Tibial nerve (tissue), 4 donors: Measurements from ENCODE around the gene PLD3. TPM values are rescaled to one million over a fixed set of nuclear protein-coding genes. Genes with fewer than 3 reads are reported as not detected.
A peak's percentile ranks its signal among the peaks of the same experiment; 100 is the strongest.

Source experiments
- DNase-seq, 2 donors: peaks; one replicate each; pipeline ENCODE4 v3.0.0-alpha.2; 2019; ENCODE audit warnings: low spot score in 2 of 2
- H3K27ac ChIP-seq, 4 donors: fragments of 200-600 bp; sonication (generic) in 3 of 4; one replicate each; pipeline ENCODE4 v1.5.1; 2017 to 2019; ENCODE audit warnings: mild to moderate bottlenecking in 1 of 4
- H3K27me3 ChIP-seq, 2 donors: fragments of 200-600 bp; sonication (generic) in 1 of 2; one replicate each; pipeline versions ENCODE4 v1.5.1 to v1.6.0; 2017 to 2019
- H3K36me3 ChIP-seq, 3 donors: fragments of 200-600 bp; sonication (generic); one replicate each; pipeline ENCODE4 v1.5.1; 2018 to 2019
- H3K4me1 ChIP-seq, 4 donors: fragments of 200-600 bp; sonication (generic) in 3 of 4; one replicate each; pipeline ENCODE4 v1.5.1; 2017 to 2019
- H3K4me3 ChIP-seq, 4 donors: fragments of 200-600 bp; sonication (generic) in 3 of 4; one replicate each; pipeline ENCODE4 v1.5.1; 2017 to 2019; ENCODE audit warnings: mild to moderate bottlenecking in 1 of 4, moderate library complexity in 1 of 4
- H3K9me3 ChIP-seq, 4 donors: fragments of 200-600 bp; sonication (generic) in 3 of 4; one replicate each; pipeline ENCODE4 v1.5.1; 2017 to 2019
- CTCF ChIP-seq, 5 experiments: fragments of 200-600 bp in 3 of 5; fragments of 450-650 bp in 2 of 5; sonication (generic) in 3 of 5; IDR thresholded peaks; one replicate each; pipeline ENCODE4 v1.5.1; 2016 to 2019; ENCODE audit warnings: antibody characterized with exemption in 5 of 5, mild to moderate bottlenecking in 3 of 5, moderate library complexity in 2 of 5
- EP300 ChIP-seq, 2 donors: sonication (generic); formaldehyde crosslinking; IDR thresholded peaks; one replicate each; pipeline ENCODE4 v1.6.1; 2017; ENCODE audit warnings: antibody characterized with exemption in 2 of 2, mild to moderate bottlenecking in 1 of 2
- POLR2A ChIP-seq, 2 donors: fragments of 450-650 bp; IDR thresholded peaks; one replicate each; pipeline ENCODE4 v1.6.1; 2017; ENCODE audit warnings: antibody characterized with exemption in 2 of 2, mild to moderate bottlenecking in 2 of 2, moderate library complexity in 2 of 2
- WGBS, 2 donors: methylation state at CpG; one replicate each; pipeline ENCODE4 v1.1.5; 2018; 5-methylcytosine and 5-hydroxymethylcytosine counted together
- total RNA-seq, 4 donors: library from RNA; depleted of rRNA; stranded (reverse); fragments of >200 nt; gene quantifications; one replicate each; pipeline ENCODE4 v1.1.0, GENCODE V29; 2016

Gene PLD3
- 100 to 1,000 TPM; 259 to 352 (median 281) TPM for total RNA-seq

GRCh38 chr19:40348125-40348913 is at the start of gene PLD3, which contains the start of gene C19orf47:
PLD3 (plus strand) TSS chr19:40348695; CDS start chr19:40366484, 17,789 bp downstream.
C19orf47 (minus strand) TSS chr19:40348397; CDS start chr19:40341857, 6,540 bp downstream.
- H3K4me1 ChIP-seq: peaks cover 0 to 28% (median 11%) of the 10 kb centered on the region in 4 donors
- H3K36me3 ChIP-seq: peaks cover 0 to 4% (median 0%) of the 10 kb centered on the region in 3 donors
- no peaks in the 10 kb centered on the region for H3K27me3 ChIP-seq
- peak; percentile 97 to 99 for DNase-seq
- 1% methylated on average over 43 to 45 of the region's 77 CpGs for WGBS, 2 donors
- TF ChIP-seq POLR2A (IDR thresholded peaks at IDR 0.05) (peak; percentile 65 to 81), EP300 (IDR thresholded peaks at IDR 0.05) (peak; percentile 96 to 98), CTCF (IDR thresholded peaks at IDR 0.05) (peak in 2 of 5 experiments; percentile 33 to 51)
- peak within 1 kb of the TSS; percentile 66 to 88 (median 68) for H3K4me3 ChIP-seq
- peak within 1 kb of the TSS; percentile 70 to 89 (median 76) for H3K27ac ChIP-seq
- no peaks in the 10 kb centered on the region for H3K9me3 ChIP-seq

GRCh38 chr19:40300668-40301067 is 47.8 kb upstream of the PLD3 start:
- no peaks in the 10 kb centered on the region for H3K9me3 ChIP-seq
- WGBS, 2 donors: 89 to 93% methylated on average over 4 of the region's 4 CpGs

GRCh38 chr19:40302224-40303011 is 46.1 kb upstream of the PLD3 start:
- H3K4me1 ChIP-seq: no peaks in the 10 kb centered on the region
- WGBS, 2 donors: 87% methylated on average over 6 of the region's 6 CpGs
- no peak overlapping the region for H3K27ac ChIP-seq
- no peak overlapping the region for H3K4me3 ChIP-seq
- no peaks in the 10 kb centered on the region for H3K27me3 ChIP-seq
- H3K36me3 ChIP-seq: no peaks in the 10 kb centered on the region
- DNase-seq: no peak
- TF ChIP-seq CTCF (IDR thresholded peaks at IDR 0.05): no peak
- TF ChIP-seq EP300 (IDR thresholded peaks at IDR 0.05): no peak
- TF ChIP-seq POLR2A (IDR thresholded peaks at IDR 0.05): no peak
- no peaks in the 10 kb centered on the region for H3K9me3 ChIP-seq

More at GRCh38 chr19:40300668-40301067, 47.8 kb upstream of the PLD3 start:
- no peak for DNase-seq
- H3K27ac ChIP-seq: no peak overlapping the region
- no peaks in the 10 kb centered on the region for H3K36me3 ChIP-seq
- no peak for TF ChIP-seq CTCF (IDR thresholded peaks at IDR 0.05)
- TF ChIP-seq POLR2A (IDR thresholded peaks at IDR 0.05): no peak
- TF ChIP-seq EP300 (IDR thresholded peaks at IDR 0.05): no peak
- no peaks in the 10 kb centered on the region for H3K27me3 ChIP-seq
- no peaks in the 10 kb centered on the region for H3K4me1 ChIP-seq
- no peak overlapping the region for H3K4me3 ChIP-seq

- Histone ChIP-seq H3K9me3 (no peaks in the 10 kb centered on the region), H3K4me3 (no peak overlapping the region), H3K27me3 (no peaks in the 10 kb centered on the region), H3K36me3 (no peaks in the 10 kb centered on the region), H3K4me1 (no peaks in the 10 kb centered on the region), H3K27ac (no peak overlapping the region)
- WGBS, 2 donors: 49 to 62% methylated on average over 2 of the region's 2 CpGs
- TF ChIP-seq CTCF (IDR thresholded peaks at IDR 0.05) (no peak), POLR2A (IDR thresholded peaks at IDR 0.05) (no peak), EP300 (IDR thresholded peaks at IDR 0.05) (no peak)
- no peak for DNase-seq
These were observed 44.7 kb upstream of the PLD3 start for GRCh38 chr19:40303765-40304164.
